Measurements from ENCODE around the gene ELP6. TPM values are rescaled to one million over a fixed set of nuclear protein-coding genes. Genes with fewer than 3 reads are reported as not detected.

The ELP6 gene
- total and polyA plus RNA-seq, 9 of the 15 experiments (the other 6 are each of a cell fraction or from before 2014, with no cell fraction given), result 76.9 to 198 (median 83.3) TPM

DNA sequence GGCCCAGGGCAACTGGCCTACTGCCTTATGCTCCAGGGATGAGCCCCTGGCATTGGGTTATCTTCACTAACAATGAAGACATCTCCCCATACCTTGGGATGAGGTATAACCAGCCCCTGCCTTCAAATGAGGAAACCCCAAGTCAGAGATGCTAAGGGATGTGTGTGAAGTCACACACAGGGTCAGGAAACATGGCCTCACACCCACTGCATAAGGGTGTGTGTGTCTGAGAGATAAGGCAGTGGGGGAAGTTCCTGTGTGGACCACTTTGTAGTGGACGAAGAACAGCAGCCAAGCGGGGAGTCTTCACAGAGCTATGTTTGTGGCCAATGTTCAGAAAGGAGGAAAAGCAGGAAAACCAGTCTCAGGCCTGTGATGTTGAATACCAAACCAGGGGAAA, 10.5 kb downstream of the ELP6 start (continued):
- TF ChIP-seq, protein P1, sequence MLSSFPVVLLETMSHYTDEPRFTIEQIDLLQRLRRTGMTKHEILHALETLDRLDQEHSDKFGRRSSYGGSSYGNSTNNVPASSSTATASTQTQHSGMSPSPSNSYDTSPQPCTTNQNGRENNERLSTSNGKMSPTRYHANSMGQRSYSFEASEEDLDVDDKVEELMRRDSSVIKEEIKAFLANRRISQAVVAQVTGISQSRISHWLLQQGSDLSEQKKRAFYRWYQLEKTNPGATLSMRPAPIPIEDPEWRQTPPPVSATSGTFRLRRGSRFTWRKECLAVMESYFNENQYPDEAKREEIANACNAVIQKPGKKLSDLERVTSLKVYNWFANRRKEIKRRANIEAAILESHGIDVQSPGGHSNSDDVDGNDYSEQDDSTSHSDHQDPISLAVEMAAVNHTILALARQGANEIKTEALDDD (IDR thresholded peaks at IDR 0.05), result peak; percentile 51; the same call in 1 of the 2 replicates
- TF ChIP-seq HOXB6 (CRISPR knock-in tag; IDR thresholded peaks at IDR 0.05; ENCODE audit: borderline replicate concordance), result no peak
- peak; percentile 68 for TF ChIP-seq ATF7 (IDR thresholded peaks at IDR 0.05)
- TF ChIP-seq EGR1 (conservative IDR thresholded peaks at IDR 0.05), result peak; percentile 94
- TF ChIP-seq SAFB2 (IDR thresholded peaks at IDR 0.05; ENCODE audit: borderline replicate concordance, low read depth, low read length, severe bottlenecking), result no peak
- TF ChIP-seq, protein P2, sequence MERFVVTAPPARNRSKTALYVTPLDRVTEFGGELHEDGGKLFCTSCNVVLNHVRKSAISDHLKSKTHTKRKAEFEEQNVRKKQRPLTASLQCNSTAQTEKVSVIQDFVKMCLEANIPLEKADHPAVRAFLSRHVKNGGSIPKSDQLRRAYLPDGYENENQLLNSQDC (CRISPR knock-in tag; IDR thresholded peaks at IDR 0.05), result 0 out of 2 replicates have a peak, but pooled peaks have one; percentile 9
- TF ChIP-seq NR2C1 (IDR thresholded peaks at IDR 0.05), result 0 out of 2 replicates have a peak, but pooled peaks have one; percentile 17
- TF ChIP-seq NR2C1 (tag; IDR thresholded peaks at IDR 0.05), result peak; percentile 40
- TF ChIP-seq, protein P3, sequence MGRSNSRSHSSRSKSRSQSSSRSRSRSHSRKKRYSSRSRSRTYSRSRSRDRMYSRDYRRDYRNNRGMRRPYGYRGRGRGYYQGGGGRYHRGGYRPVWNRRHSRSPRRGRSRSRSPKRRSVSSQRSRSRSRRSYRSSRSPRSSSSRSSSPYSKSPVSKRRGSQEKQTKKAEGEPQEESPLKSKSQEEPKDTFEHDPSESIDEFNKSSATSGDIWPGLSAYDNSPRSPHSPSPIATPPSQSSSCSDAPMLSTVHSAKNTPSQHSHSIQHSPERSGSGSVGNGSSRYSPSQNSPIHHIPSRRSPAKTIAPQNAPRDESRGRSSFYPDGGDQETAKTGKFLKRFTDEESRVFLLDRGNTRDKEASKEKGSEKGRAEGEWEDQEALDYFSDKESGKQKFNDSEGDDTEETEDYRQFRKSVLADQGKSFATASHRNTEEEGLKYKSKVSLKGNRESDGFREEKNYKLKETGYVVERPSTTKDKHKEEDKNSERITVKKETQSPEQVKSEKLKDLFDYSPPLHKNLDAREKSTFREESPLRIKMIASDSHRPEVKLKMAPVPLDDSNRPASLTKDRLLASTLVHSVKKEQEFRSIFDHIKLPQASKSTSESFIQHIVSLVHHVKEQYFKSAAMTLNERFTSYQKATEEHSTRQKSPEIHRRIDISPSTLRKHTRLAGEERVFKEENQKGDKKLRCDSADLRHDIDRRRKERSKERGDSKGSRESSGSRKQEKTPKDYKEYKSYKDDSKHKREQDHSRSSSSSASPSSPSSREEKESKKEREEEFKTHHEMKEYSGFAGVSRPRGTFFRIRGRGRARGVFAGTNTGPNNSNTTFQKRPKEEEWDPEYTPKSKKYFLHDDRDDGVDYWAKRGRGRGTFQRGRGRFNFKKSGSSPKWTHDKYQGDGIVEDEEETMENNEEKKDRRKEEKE (IDR thresholded peaks at IDR 0.05; ENCODE audit: borderline replicate concordance in 1 of 2, control insufficient read depth in 1 of 2, low read depth in 2 of 2, low read length in 1 of 2), result peak in 1 of 2 experiments; percentile 44; a peak in 1 of 4 replicates
- TF ChIP-seq SMARCA5 (IDR thresholded peaks at IDR 0.05), result 0 out of 2 replicates have a peak, but pooled peaks have one; percentile 6
- TF ChIP-seq ARNT (IDR thresholded peaks at IDR 0.05), result peak; percentile 42 to 61; a peak in 1 of 4 replicates
- peak; percentile 82; the same call in 1 of the 2 replicates for TF ChIP-seq LEF1 (IDR thresholded peaks at IDR 0.05)
- peak in 2 of 3 experiments; percentile 23 to 83 for TF ChIP-seq YY1 (IDR thresholded peaks at IDR 0.05; ENCODE audit: borderline replicate concordance in 1 of 3, control insufficient read depth in 1 of 3, extremely low read depth in 1 of 3, insufficient read depth in 3 of 3, insufficient read length in 1 of 3, insufficient replicate concordance in 2 of 3, low read depth in 1 of 3, low read length in 2 of 3)
- no peak for TF ChIP-seq POLR3G (IDR thresholded peaks at IDR 0.05; ENCODE audit: extremely low read depth, insufficient read length, insufficient replicate concordance)
- 0 out of 2 replicates have a peak, but pooled peaks have one; percentile 49 for TF ChIP-seq SMAD4 (CRISPR knock-in tag; conservative IDR thresholded peaks at IDR 0.05)
- TF ChIP-seq, protein P4, sequence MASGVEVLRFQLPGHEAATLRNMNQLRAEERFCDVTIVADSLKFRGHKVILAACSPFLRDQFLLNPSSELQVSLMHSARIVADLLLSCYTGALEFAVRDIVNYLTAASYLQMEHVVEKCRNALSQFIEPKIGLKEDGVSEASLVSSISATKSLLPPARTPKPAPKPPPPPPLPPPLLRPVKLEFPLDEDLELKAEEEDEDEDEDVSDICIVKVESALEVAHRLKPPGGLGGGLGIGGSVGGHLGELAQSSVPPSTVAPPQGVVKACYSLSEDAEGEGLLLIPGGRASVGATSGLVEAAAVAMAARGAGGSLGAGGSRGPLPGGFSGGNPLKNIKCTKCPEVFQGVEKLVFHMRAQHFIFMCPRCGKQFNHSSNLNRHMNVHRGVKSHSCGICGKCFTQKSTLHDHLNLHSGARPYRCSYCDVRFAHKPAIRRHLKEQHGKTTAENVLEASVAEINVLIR (CRISPR knock-in tag; IDR thresholded peaks at IDR 0.05), result 0 out of 2 replicates have a peak, but pooled peaks have one; percentile 19
- peak; percentile 54 for TF ChIP-seq NFIC (IDR thresholded peaks at IDR 0.05)
- TF ChIP-seq MYNN (IDR thresholded peaks at IDR 0.05), result peak; percentile 60; the same call in 1 of the 2 replicates
- no peak for TF ChIP-seq MYNN (CRISPR knock-in tag; IDR thresholded peaks at IDR 0.05)
- TF ChIP-seq, protein P5, sequence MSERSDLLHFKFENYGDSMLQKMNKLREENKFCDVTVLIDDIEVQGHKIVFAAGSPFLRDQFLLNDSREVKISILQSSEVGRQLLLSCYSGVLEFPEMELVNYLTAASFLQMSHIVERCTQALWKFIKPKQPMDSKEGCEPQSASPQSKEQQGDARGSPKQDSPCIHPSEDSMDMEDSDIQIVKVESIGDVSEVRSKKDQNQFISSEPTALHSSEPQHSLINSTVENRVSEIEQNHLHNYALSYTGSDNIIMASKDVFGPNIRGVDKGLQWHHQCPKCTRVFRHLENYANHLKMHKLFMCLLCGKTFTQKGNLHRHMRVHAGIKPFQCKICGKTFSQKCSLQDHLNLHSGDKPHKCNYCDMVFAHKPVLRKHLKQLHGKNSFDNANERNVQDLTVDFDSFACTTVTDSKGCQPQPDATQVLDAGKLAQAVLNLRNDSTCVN (CRISPR knock-in tag; IDR thresholded peaks at IDR 0.05), result no peak
